HepG2 (cell line): ENCODE measurements around the gene CIROP. TPM values are rescaled to one million over a fixed set of nuclear protein-coding genes. Genes with fewer than 3 reads are reported as not detected.

Experiments
- FOXK1 ChIP-seq: sonication (generic); formaldehyde crosslinking; IDR thresholded peaks from 2 replicates; pipeline ENCODE4 v1.4.0; 2020; ENCODE audit warnings: low read depth, missing genetic modification reagents, borderline replicate concordance
- NAIF1 ChIP-seq: sonication (generic); formaldehyde crosslinking; IDR thresholded peaks from 2 replicates; pipeline ENCODE4 v1.5.0; 2020; ENCODE audit warnings: mild to moderate bottlenecking, missing genetic modification reagents, borderline replicate concordance
- RARA ChIP-seq: IDR thresholded peaks from 2 replicates; pipeline ENCODE4 v1.6.1; 2016; ENCODE audit warnings: missing genetic modification reagents, missing compliant biosample characterization
- SSRP1 ChIP-seq: IDR thresholded peaks from 2 replicates; pipeline ENCODE4 v1.6.1; 2016; ENCODE audit warnings: control low read depth
- SYNCRIP ChIP-seq: fragments of 200-400 bp; formaldehyde crosslinking; IDR thresholded peaks from 2 replicates; pipeline ENCODE4 v1.6.1; 2018; ENCODE audit warnings: mild to moderate bottlenecking, low read depth, low read length; ENCODE audit not compliant: insufficient read depth
- ZBTB4 ChIP-seq: sonication (generic); formaldehyde crosslinking; IDR thresholded peaks from 2 replicates; pipeline ENCODE4 v1.4.0; 2020; ENCODE audit warnings: missing genetic modification reagents, mild to moderate bottlenecking, borderline replicate concordance
- ZNF317 ChIP-seq: sonication (generic); formaldehyde crosslinking; IDR thresholded peaks from 2 replicates; pipeline ENCODE4 v1.5.0; 2020; ENCODE audit warnings: mild to moderate bottlenecking, missing genetic modification reagents
- ZNF329 ChIP-seq: sonication (generic); formaldehyde crosslinking; IDR thresholded peaks from 2 replicates; pipeline ENCODE4 v1.9.0; 2021; ENCODE audit warnings: low read depth, mild to moderate bottlenecking, missing genetic modification reagents
- ZNF383 ChIP-seq: sonication (generic); formaldehyde crosslinking; IDR thresholded peaks from 2 replicates; pipeline ENCODE4 v1.4.0; 2020; ENCODE audit warnings: missing genetic modification reagents, mild to moderate bottlenecking, borderline replicate concordance
- ZNF567 ChIP-seq: sonication (generic); formaldehyde crosslinking; IDR thresholded peaks from 2 replicates; pipeline ENCODE4 v1.8.1; 2023; ENCODE audit warnings: mild to moderate bottlenecking, missing genetic modification reagents, borderline replicate concordance
- polyA plus RNA-seq, 8 experiments: library from polyadenylated mRNA; depleted of rRNA in 3 of 8; stranded (reverse) in 7 of 8; unstranded in 1 of 8; fragments of >200 nt; fragmentation: Illumina TruSeq in 4 of 8; extraction: Trizol in 4 of 8; gene quantifications; 2 replicates each; pipeline versions ENCODE4 v1.2.1 to v1.2.3, GENCODE V29; 2011 to 2016; ENCODE audit warnings: low read depth in 4 of 8, missing spikeins in 1 of 8, mixed read lengths in 1 of 8; ENCODE audit not compliant: insufficient read depth in 1 of 8
- total RNA-seq, 5 experiments: library from RNA; depleted of rRNA; stranded (reverse); fragments of >200 nt; fragmentation: Illumina TruSeq; extraction: Trizol; gene quantifications; 2 replicates each; pipeline ENCODE4 v1.2.3, GENCODE V29; 2016; ENCODE audit warnings: low read depth in 1 of 5
- TF ChIP-seq, protein P1 (sequence below), 2 experiments: IDR thresholded peaks; 2 replicates each; pipeline ENCODE4 v1.6.1; 2011 to 2012; ENCODE audit warnings: low read length in 2 of 2, borderline replicate concordance in 1 of 2, low read depth in 1 of 2, mild to moderate bottlenecking in 1 of 2, moderate library complexity in 1 of 2
- TF ChIP-seq, protein P2 (sequence below): sonication (generic); formaldehyde crosslinking; IDR thresholded peaks from 2 replicates; pipeline ENCODE4 v1.5.1; 2020; ENCODE audit warnings: missing genetic modification reagents, mild to moderate bottlenecking, borderline replicate concordance
- TF ChIP-seq, protein P3 (sequence below): sonication (generic); formaldehyde crosslinking; IDR thresholded peaks from 2 replicates; pipeline ENCODE4 v1.4.0; 2020; ENCODE audit warnings: mild to moderate bottlenecking, low read depth, missing genetic modification reagents
- TF ChIP-seq, protein P4 (sequence below): sonication (generic); formaldehyde crosslinking; IDR thresholded peaks from 2 replicates; pipeline ENCODE4 v1.4.0; 2020; ENCODE audit warnings: mild to moderate bottlenecking, low read depth, missing genetic modification reagents

CIROP gene
- total and polyA plus RNA-seq, 2 of the 13 experiments (the other 11 are each of a cell fraction or from before 2014, with no cell fraction given), result 0.07 TPM; not detected in 1

DNA sequence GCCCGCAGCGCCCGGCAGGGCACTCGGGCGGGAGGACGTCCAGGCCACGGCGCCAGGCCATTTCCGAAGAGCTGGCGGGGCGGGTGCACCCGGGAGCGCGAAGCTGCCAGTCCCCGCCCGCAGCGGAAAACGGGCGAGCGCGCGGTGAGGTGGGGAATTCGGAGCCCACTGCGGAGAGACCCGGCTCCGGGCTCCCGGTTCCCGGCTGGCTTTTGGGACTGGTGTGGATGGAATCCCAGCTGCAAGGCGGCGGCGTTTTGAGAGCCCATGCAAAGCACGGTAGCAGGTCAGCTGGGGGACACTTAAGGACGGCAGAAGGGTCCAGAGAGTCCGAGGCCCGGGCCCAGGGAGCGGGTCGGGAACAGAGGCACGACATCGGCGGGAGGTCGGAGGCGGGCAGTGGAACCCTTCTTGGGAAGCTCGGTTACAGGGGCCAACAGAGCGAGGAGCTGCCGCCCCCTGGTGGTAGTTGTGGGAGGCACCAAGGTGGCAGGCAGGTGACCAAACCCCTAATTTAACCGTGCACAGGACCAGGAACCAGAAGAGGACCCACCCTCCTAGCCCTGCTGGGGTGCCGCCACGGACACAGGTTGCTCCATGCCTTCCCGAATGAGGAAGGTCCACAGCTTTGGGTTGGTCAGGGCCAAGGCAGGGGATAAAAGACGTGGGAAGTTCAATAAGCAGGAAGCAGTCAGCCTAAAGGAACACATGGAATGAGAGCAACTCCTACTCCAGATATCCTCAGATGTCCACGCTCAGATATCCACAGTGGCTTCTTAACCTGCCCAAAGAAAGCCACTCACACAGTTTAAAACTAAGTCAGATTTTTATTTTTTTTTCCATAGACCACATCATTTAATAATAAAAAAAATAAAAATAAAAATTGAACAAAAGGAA, 46.8 kb downstream of the CIROP start (continued):
- TF ChIP-seq, protein P1, sequence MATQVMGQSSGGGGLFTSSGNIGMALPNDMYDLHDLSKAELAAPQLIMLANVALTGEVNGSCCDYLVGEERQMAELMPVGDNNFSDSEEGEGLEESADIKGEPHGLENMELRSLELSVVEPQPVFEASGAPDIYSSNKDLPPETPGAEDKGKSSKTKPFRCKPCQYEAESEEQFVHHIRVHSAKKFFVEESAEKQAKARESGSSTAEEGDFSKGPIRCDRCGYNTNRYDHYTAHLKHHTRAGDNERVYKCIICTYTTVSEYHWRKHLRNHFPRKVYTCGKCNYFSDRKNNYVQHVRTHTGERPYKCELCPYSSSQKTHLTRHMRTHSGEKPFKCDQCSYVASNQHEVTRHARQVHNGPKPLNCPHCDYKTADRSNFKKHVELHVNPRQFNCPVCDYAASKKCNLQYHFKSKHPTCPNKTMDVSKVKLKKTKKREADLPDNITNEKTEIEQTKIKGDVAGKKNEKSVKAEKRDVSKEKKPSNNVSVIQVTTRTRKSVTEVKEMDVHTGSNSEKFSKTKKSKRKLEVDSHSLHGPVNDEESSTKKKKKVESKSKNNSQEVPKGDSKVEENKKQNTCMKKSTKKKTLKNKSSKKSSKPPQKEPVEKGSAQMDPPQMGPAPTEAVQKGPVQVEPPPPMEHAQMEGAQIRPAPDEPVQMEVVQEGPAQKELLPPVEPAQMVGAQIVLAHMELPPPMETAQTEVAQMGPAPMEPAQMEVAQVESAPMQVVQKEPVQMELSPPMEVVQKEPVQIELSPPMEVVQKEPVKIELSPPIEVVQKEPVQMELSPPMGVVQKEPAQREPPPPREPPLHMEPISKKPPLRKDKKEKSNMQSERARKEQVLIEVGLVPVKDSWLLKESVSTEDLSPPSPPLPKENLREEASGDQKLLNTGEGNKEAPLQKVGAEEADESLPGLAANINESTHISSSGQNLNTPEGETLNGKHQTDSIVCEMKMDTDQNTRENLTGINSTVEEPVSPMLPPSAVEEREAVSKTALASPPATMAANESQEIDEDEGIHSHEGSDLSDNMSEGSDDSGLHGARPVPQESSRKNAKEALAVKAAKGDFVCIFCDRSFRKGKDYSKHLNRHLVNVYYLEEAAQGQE (IDR thresholded peaks at IDR 0.05; ENCODE audit: borderline replicate concordance in 1 of 2, low read depth in 1 of 2, low read length in 2 of 2), result no peak; a peak in 1 of 4 replicates
- TF ChIP-seq ZNF329 (no peak), ZNF567 (CRISPR knock-in tag) (peak; percentile 87; the same call in 1 of the 2 replicates), SSRP1 (CRISPR knock-in tag) (no peak; the same call in 1 of the 2 replicates), ZNF383 (CRISPR knock-in tag) (peak; percentile 84; the same call in 1 of the 2 replicates), ZBTB4 (CRISPR knock-in tag) (peak; percentile 49; the same call in 1 of the 2 replicates), RARA (CRISPR knock-in tag) (peak; percentile 21; the same call in 1 of the 2 replicates), NAIF1 (peak; percentile 73), ZNF317 (CRISPR knock-in tag) (peak; percentile 87), SYNCRIP (no peak), FOXK1 (CRISPR knock-in tag) (peak; percentile 60; the same call in 1 of the 2 replicates)
- TF ChIP-seq, protein P2, sequence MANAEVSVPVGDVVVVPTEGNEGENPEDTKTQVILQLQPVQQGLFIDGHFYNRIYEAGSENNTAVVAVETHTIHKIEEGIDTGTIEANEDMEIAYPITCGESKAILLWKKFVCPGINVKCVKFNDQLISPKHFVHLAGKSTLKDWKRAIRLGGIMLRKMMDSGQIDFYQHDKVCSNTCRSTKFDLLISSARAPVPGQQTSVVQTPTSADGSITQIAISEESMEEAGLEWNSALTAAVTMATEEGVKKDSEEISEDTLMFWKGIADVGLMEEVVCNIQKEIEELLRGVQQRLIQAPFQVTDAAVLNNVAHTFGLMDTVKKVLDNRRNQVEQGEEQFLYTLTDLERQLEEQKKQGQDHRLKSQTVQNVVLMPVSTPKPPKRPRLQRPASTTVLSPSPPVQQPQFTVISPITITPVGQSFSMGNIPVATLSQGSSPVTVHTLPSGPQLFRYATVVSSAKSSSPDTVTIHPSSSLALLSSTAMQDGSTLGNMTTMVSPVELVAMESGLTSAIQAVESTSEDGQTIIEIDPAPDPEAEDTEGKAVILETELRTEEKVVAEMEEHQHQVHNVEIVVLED (CRISPR knock-in tag), result peak; percentile 47
- TF ChIP-seq, protein P3, sequence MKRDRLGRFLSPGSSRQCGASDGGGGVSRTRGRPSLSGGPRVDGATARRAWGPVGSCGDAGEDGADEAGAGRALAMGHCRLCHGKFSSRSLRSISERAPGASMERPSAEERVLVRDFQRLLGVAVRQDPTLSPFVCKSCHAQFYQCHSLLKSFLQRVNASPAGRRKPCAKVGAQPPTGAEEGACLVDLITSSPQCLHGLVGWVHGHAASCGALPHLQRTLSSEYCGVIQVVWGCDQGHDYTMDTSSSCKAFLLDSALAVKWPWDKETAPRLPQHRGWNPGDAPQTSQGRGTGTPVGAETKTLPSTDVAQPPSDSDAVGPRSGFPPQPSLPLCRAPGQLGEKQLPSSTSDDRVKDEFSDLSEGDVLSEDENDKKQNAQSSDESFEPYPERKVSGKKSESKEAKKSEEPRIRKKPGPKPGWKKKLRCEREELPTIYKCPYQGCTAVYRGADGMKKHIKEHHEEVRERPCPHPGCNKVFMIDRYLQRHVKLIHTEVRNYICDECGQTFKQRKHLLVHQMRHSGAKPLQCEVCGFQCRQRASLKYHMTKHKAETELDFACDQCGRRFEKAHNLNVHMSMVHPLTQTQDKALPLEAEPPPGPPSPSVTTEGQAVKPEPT (CRISPR knock-in tag), result peak; percentile 90
- TF ChIP-seq, protein P4, sequence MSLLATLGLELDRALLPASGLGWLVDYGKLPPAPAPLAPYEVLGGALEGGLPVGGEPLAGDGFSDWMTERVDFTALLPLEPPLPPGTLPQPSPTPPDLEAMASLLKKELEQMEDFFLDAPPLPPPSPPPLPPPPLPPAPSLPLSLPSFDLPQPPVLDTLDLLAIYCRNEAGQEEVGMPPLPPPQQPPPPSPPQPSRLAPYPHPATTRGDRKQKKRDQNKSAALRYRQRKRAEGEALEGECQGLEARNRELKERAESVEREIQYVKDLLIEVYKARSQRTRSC, result 0 out of 2 replicates have a peak, but pooled peaks have one; percentile 10
